OCI-LY3 (cell line): ENCODE measurements around the gene RPRML.

Experiments
- CTCF ChIP-seq: fragments of 200-600, 300-600 bp; sonication (generic); IDR thresholded peaks from 2 replicates; pipeline ENCODE4 v1.5.1; 2014; ENCODE audit warnings: antibody characterized with exemption, low read length, low read depth
- EZH2phosphoT487 ChIP-seq: fragments of 200-600 bp; shearing (Covaris generic); IDR thresholded peaks from 2 replicates; pipeline ENCODE4 v1.6.1; 2018; ENCODE audit warnings: antibody characterized with exemption, mixed run types, low read depth

GRCh38 chr17:46935658-46936266 is 43.3 kb downstream of the RPRML start:
- TF ChIP-seq CTCF (no peak), EZH2phosphoT487 (no peak)
